ENCODE measurements around the gene APOBEC3H.

DNA sequence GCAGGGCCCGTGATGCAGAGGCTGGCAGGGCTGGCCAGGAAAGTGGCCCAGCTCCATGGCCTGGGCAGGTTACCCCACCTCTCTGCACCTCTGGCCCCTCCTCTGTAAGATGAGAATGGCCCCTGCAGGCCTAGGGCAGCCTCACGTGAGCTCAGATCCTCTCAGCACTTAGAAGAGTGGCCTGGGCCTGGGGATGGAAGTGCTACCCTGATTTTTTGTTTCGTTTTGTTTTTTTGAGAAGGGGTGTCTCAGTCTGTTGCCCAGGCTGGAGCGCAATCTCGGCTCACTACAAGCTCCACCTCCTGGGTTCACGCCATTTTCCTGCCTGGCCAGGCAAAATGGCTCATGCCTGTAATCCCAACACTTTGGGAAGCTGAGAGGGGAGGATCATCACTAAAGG, 982 bp downstream of the APOBEC3H start:
- TF ChIP-seq, protein P1, sequence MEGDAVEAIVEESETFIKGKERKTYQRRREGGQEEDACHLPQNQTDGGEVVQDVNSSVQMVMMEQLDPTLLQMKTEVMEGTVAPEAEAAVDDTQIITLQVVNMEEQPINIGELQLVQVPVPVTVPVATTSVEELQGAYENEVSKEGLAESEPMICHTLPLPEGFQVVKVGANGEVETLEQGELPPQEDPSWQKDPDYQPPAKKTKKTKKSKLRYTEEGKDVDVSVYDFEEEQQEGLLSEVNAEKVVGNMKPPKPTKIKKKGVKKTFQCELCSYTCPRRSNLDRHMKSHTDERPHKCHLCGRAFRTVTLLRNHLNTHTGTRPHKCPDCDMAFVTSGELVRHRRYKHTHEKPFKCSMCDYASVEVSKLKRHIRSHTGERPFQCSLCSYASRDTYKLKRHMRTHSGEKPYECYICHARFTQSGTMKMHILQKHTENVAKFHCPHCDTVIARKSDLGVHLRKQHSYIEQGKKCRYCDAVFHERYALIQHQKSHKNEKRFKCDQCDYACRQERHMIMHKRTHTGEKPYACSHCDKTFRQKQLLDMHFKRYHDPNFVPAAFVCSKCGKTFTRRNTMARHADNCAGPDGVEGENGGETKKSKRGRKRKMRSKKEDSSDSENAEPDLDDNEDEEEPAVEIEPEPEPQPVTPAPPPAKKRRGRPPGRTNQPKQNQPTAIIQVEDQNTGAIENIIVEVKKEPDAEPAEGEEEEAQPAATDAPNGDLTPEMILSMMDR (IDR thresholded peaks at IDR 0.05): no peak
- no peak for TF ChIP-seq POLR2A (IDR thresholded peaks at IDR 0.05)
